Measurements from ENCODE around the gene GNG10. TPM values are rescaled to one million over a fixed set of nuclear protein-coding genes. Genes with fewer than 3 reads are reported as not detected.
A peak's percentile ranks its signal among the peaks of the same experiment; 100 is the strongest.

GNG10 gene
- total RNA-seq, 4 donors from 2014 or later, result 9.0 to 54.9 (median 37.8) TPM

DNA sequence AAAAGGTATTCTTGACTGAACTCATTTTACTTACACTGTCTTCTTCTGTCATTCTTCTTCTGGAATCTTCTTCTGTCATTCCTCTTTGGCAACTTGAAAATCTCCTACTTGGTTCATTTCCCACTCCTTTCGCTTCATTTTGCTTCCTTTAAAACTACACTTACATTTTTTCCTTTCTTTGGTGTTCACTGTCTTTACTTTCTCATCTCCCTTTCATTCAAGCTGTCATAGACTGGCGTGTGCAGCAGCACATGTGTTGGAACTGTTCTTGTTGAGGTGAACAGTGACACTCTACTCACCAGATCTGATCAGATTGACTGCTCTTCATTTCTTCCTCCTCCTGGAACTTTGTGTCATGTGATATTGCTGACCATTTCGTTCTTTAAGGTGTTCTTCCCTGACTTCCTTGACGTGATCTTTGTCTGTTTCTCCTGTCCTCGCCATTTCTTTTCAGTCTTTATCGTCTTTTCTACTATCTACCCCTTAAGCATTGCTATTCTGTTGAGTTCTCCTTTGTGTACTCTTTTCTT, 23.9 kb upstream of the GNG10 start:
- Histone ChIP-seq H3K27me3 (no peaks in the 10 kb centered on the region), H3K9me3 (no peaks in the 10 kb centered on the region), H3K4me1 (peaks cover 5 to 50% (median 12%) of the 10 kb centered on the region in 3 donors), H3K36me3 (no peaks in the 10 kb centered on the region), H3K27ac (no peak overlapping the region), H3K4me3 (no peak overlapping the region)
- TF ChIP-seq, protein P1, sequence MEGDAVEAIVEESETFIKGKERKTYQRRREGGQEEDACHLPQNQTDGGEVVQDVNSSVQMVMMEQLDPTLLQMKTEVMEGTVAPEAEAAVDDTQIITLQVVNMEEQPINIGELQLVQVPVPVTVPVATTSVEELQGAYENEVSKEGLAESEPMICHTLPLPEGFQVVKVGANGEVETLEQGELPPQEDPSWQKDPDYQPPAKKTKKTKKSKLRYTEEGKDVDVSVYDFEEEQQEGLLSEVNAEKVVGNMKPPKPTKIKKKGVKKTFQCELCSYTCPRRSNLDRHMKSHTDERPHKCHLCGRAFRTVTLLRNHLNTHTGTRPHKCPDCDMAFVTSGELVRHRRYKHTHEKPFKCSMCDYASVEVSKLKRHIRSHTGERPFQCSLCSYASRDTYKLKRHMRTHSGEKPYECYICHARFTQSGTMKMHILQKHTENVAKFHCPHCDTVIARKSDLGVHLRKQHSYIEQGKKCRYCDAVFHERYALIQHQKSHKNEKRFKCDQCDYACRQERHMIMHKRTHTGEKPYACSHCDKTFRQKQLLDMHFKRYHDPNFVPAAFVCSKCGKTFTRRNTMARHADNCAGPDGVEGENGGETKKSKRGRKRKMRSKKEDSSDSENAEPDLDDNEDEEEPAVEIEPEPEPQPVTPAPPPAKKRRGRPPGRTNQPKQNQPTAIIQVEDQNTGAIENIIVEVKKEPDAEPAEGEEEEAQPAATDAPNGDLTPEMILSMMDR (IDR thresholded peaks at IDR 0.05), result no peak
- no peak for TF ChIP-seq POLR2A (IDR thresholded peaks at IDR 0.05)
- intact Hi-C loops (cut with DNase I), result no loop called here
- WGBS, 2 donors, result 71 to 91% methylated on average over 6 of the region's 6 CpGs
- no peak for DNase-seq

DNA sequence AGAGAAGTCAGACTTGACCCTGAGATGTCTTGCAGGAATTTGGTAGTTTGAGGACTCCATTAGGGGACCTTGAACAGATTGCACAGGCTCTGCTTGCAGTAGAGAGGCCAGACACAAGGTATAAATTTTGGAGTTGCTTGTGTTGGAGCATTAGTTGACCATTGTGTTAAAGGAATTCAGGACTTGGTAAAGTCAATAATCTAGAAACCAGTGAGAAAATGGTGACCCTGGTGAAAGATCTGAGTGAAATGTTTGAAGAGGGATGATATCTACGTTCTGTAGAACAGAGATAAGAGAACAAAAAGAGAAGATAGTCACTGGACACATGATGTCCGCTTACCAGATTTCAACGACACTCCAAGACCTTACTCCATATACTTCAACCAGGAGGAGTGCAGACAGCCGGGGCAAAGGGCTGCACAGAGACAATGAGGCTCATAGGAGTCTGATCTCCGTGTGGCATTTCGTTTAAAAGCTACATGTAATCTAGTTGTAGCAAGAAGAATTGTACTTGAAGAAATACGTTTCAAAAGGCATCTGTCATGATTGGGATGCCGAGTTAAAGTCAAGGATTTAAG, 17.1 kb upstream of the GNG10 start:
- TF ChIP-seq, protein P1 (IDR thresholded peaks at IDR 0.05), result no peak
- no peak for TF ChIP-seq POLR2A (IDR thresholded peaks at IDR 0.05)
- H3K27ac ChIP-seq, result no peak overlapping the region
- peaks cover 0 to 50% (median 0%) of the 10 kb centered on the region in 3 donors for H3K36me3 ChIP-seq
- intact Hi-C loops (cut with DNase I), result no loop called here
- no peaks in the 10 kb centered on the region for H3K4me1 ChIP-seq
- H3K27me3 ChIP-seq, result no peaks in the 10 kb centered on the region
- H3K4me3 ChIP-seq, result no peak overlapping the region
- 83 to 93% methylated on average over 8 of the region's 8 CpGs for WGBS, 2 donors
- no peak for DNase-seq
- H3K9me3 ChIP-seq, result no peaks in the 10 kb centered on the region

DNA sequence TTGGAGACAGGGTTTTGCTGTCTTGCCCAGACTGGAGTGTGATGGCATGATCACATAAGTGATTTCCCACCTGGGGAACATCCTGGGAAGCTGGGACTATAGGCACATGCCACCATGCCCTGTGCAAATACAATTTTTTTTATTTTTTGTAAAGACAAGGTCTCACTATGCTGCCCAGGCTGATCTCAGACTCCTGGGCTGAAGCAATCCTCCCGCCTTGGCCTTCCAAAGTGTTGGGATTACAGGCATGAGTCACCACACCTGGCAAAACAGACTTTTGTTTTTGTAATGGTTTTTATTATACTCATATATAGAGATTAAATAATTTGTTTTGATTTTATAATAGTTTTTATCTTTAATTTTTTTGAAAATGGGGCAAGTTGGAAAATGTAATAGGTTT, 15.6 kb upstream of the GNG10 start:
- Histone ChIP-seq H3K36me3 (peaks cover 0 to 65% (median 0%) of the 10 kb centered on the region in 3 donors), H3K4me3 (no peak overlapping the region), H3K27me3 (no peaks in the 10 kb centered on the region), H3K9me3 (no peaks in the 10 kb centered on the region), H3K27ac (no peak overlapping the region), H3K4me1 (no peaks in the 10 kb centered on the region)
- TF ChIP-seq, protein P1 (IDR thresholded peaks at IDR 0.05), result no peak
- TF ChIP-seq POLR2A (IDR thresholded peaks at IDR 0.05), result no peak
- DNase-seq, result no peak
- 73 to 76% methylated on average over 1 of the region's 1 CpG for WGBS, 2 donors
- intact Hi-C loops (cut with DNase I), result no loop called here

DNA sequence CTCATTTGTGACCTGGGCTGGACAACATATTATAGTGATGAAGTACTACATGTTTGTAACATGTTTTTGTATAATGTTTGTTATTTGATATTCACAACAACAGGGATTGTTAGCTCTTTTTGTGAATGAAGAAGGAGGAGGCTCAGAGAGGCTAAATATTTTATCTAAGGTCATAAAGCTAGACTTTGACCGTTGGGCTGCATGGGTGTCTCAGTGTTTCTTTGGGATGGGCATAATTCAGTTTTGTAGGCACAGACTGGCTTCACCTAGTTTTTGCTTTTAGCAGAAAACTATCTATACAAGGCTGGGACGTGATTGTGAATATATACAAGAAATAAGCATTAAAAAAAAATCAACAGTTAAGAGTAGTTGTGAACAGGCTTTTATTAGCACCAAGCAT, 15.0 kb upstream of the GNG10 start:
- 80 to 87% methylated on average over 2 of the region's 2 CpGs for WGBS, 2 donors
- no peak overlapping the region for H3K4me3 ChIP-seq
- TF ChIP-seq, protein P1 (IDR thresholded peaks at IDR 0.05), result no peak
- TF ChIP-seq POLR2A (IDR thresholded peaks at IDR 0.05), result no peak
- H3K27me3 ChIP-seq, result no peaks in the 10 kb centered on the region
- no peak for DNase-seq
- H3K36me3 ChIP-seq, result peaks cover 0 to 68% (median 2%) of the 10 kb centered on the region in 3 donors
- H3K4me1 ChIP-seq, result no peaks in the 10 kb centered on the region
- intact Hi-C loops (cut with DNase I), result no loop called here
- no peaks in the 10 kb centered on the region for H3K9me3 ChIP-seq
- no peak overlapping the region for H3K27ac ChIP-seq

DNA sequence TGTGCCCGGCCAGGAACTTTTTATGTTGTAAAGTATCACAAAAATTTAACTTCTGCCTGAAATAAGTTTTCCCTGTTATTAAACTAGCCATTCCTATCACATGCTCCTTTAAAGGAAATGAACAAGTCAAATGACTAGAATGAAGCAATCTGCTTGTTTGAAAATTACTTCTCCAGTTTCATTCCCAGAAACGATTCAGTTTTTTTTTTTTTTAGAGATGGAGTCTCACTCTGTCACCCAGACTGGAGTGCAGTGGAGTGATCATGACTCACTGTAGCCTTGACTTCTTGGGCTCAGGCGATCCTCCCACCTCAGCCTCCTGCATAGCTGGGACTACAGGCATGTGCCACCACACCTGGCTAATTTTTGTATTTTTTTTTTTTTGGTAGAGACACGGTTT, 13.3 kb upstream of the GNG10 start:
- H3K36me3 ChIP-seq, result peaks cover 0 to 79% (median 3%) of the 10 kb centered on the region in 3 donors
- H3K4me3 ChIP-seq, result no peak overlapping the region
- no peaks in the 10 kb centered on the region for H3K27me3 ChIP-seq
- no peaks in the 10 kb centered on the region for H3K9me3 ChIP-seq
- intact Hi-C loops (cut with DNase I), result no loop called here
- no peak for TF ChIP-seq POLR2A (IDR thresholded peaks at IDR 0.05)
- TF ChIP-seq, protein P1 (IDR thresholded peaks at IDR 0.05), result no peak
- peak overlapping the region in 1 of 4 donors; percentile 41 for H3K27ac ChIP-seq
- 79 to 82% methylated on average over 4 of the region's 4 CpGs for WGBS, 2 donors
- H3K4me1 ChIP-seq, result no peaks in the 10 kb centered on the region
- DNase-seq, result no peak
